NCI-H524 (cell line): Measurements from ENCODE around the gene HIRA.
"Not testable (repeated sequence)": the region's sequence is repeated elsewhere in the genome, so short reads cannot be mapped to it uniquely, and the experiment has no call there.

ENCODE experiments used
- DNase-seq, 2 experiments: peaks; one replicate each; lab custom pipeline; 2025; lab: John Stamatoyannopoulos, UW

HIRA gene

DNA sequence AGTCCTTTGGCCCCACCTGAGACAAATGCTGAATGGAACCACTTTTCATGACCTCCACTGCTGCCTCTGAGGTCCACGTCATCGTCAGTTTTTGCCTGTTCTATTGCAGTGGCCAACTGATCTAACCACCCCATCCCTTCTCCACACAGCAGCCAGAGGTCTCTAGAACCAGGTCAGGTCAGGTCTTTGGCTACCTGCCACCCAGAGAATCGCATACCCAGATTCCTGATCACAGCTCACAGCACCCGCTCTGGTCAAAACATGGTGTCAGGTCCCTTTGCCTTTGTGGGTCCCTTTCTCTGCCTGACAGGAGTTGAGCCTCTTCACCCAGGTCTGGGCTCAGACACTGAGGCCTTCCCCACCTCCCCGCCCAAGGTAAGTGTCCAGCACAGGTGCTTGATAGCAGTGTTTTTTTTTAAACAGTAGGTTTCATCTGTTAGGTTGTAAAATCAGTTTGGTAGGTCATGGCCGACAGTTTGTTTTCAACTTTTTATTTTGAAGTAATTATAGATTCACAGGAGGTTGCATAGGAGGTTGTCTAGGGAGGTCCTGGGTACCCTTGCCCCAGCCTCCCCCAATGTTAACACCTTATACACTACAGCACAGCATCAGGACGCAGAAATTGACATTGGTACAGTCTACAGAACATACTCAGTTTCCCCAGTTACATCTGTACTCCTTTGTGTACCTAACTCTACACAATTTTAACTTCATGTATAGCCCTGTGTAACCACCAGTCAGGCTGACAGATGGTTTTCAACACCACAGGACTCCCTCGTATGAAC is 9.1 kb upstream of the HIRA start:
- DNase-seq = no peak

- peak; percentile 40 to 88 for DNase-seq
These were observed 6.8 kb upstream of the HIRA start for GRCh38 chr22:19438298-19438697.

- DNase-seq = not testable (repeated sequence)
These were observed 5.1 kb upstream of the HIRA start for GRCh38 chr22:19436444-19437161.

- no peak for DNase-seq
These were observed 3.5 kb upstream of the HIRA start for GRCh38 chr22:19434829-19435580.

DNA sequence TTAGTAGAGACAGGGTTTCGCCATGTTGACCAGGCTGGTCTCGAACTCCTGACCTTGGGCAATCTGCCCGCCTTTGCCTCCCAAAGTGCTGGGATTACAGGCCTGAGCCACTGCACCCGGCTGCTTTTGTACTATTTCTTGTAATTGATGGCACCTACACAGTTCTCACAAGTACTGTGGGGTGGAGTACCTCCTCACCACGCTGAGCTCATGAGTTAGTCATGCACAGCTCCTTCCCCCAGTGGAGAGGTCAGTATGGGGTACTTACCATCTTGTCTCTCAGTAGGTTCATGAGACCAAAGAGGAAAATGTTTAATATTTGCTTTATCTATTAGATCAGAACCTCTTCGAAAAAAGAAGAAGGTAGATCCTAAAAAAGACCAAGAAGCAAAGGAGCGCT is 2.9 kb upstream of the HIRA start:
- DNase-seq = no peak

DNA sequence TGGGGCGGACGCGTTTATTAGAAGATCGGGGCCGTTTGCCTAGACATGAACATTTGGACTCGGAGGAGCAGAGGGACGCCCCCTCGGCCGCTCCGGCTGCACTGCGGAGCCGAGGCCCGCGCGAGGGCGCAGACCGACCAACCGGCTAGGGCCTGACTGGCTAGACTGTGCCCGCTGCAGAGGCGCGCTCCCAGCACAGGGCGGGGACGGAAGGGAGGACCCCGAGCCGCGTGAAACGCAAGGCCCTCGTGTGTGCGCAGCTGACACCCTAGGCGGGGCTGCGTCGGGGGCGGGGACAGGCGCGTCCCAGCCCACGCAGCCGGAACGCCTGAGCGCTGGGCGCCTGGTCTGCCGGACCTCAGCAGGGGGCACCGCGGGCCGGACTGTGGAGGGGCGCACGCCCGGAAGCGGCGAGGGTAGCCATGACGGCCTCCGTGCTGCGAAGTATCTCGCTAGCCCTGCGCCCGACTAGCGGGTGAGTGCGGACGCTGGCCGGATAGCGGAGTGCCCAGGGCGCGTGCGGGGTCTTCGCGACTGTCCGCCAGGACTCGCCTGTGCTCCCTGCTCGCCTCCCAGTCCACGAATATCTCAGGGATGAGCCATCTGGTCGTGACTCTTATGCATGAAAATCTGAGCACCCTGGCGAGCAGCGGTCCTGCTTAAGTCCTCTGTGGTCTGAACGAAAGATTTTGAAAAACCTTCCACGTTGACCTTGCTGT is 759 bp upstream of the HIRA start, which contains the start of gene MRPL40:
Gene MRPL40, plus strand, starts transcription at position 413 of the 719 bp plus-strand sequence. Its CDS starts 10 bp downstream, at position 423.
- peak; percentile 78 to 97 for DNase-seq

- DNase-seq = peak in 1 of 2 experiments; percentile 24
These were observed 517 bp downstream of the HIRA start for GRCh38 chr22:19430890-19431541.

- no peak for DNase-seq
These were observed 1.3 kb downstream of the HIRA start for GRCh38 chr22:19429950-19430889.

DNA sequence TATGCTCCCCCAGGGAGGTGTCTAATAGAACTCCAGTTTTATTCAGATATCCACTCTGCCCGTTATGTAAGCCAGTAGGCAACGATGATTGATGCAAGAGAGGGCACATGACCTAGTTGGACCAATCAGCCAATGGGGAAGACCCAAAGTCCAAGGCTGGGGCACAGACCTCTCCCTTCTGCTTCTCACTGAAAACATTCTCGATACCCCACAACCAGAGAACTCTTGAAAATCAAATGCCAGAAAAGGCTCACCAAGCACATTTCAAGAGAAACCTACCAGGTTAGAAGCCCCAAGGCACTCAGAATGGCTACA is 7.4 kb downstream of the HIRA start:
- DNase-seq = no peak

DNA sequence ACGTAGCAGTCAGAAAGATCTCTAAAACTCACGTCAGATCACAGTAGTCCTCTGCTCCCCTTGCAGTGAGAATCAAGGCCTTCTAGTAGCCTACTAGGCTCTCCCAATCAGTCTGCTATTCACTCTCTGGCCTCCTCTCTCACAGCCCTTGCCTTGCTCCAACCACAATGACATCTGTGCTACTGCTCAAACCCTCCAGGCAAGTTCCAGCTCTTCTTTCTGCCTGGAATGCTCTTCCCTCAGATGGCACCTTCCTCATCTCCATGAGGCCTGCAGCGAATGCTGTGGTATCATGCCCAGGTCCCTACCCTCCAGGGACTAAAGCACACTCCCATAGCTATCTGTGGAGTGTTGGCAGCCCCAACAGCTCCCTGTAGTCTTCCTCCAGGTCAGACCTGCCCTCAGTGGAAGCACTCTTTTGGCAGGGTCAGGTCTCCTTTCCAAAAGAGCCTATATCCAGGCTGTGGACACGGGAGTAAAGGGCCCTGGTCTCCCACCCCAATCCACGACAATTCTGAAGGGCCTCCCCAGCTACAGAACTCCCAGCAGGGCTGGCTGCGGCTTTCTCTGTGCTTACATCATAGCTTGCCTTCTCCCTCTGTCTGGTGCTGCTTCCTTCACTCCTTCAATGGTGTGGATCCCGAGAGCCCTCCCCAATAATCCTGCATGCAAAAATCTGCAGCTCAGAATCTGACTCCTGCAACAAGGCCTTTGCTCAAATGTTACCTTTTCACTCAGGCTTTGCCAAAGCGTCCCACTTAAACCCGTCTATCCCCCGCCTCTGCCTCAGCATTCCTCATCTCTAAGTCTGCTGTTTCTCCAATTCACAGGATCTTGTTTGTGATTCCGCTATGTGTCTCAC is 8.9 kb downstream of the HIRA start:
- DNase-seq = no peak

- DNase-seq = no peak
These were observed 11.2 kb downstream of the HIRA start for GRCh38 chr22:19420321-19420720.

DNA sequence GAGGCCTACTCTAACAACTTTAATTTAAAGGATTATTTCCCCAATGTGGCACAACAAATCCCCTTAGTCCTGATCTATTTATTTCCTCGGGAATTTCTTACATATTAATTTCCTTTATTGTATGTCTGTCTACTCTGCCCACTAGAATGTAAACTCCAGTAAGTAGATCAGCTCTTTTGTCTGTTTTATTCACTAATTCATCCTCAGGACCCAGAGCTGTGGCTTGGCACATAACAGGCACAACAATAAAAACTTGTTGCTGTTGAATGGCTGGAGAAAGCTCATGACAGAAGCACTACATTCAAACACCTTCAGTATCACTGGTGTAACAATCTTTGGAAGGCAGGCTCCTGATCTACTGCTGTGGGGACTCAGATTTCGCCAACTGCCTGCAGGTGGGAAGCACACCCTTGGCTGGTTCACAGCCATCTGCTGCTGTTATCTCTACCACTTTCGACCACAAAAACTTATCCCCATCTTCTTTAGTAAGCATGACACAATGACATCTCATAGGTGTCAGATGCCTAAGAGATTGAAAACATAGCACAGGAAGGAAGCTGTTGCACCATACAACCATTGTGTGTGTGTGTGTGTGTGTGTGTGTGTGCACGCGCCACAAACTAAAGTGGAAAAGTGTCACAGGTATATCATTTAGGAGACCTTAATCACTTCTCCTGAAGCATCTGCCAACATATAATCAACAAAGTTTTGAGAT is 11.9 kb downstream of the HIRA start:
- peak in 1 of 2 experiments; percentile 63 for DNase-seq

DNA sequence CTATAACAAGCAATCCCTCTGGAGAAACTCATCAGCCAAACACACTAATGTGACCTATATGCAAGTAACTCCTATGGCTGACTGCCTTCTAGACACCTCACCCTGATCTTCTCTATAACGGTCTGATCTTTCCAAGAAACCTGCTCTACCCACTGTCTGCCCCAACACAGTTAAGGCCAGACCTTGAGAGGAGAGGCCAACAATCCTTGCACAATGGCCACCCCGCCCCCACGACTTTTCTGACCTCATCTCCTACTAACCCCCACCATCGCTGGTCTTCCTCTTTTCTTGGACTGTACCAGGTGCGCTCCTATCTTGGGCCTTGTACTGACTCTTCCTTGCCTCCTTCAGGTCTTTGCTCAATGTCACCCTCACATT is 12.5 kb downstream of the HIRA start:
- no peak for DNase-seq

DNA sequence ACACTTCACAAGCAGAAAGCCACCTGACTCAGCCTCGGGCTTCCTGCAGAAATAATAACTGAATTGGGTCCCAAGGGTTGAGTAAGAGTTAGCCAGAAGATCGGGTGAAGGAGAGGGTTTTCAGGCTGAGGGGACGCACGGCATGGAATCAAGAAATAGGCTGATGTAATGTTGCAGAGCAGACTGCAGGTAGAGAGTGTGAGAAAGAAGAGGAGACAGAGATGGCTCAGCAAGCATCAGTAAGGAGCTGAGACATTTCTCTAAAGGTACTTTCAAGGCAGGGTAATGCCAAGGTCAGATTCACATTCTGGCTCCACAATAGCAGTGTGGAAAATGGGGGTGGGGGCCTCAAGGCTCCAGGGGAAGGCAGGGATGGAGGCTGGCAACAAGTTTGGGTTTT is 18.6 kb downstream of the HIRA start:
- no peak for DNase-seq

DNA sequence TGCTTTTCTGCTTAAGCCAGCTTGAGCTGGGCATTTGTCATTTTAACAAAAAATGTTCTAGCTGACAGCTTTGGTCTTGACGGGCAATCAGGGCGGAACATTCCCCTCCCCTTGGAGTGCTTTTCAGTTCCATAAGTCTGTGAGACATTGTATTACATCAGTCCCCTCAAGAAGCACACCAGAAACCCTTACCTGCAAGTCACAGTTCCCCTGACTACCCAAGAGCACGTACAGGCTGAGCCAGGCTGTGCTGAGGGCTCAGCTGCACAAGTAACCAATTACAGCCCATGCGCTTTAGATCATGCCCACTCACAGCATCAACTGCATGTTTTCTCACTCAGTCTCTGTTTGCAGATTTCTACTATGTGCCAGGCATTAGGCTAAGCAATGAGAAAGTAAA is 19.1 kb downstream of the HIRA start:
- DNase-seq = no peak

GRCh38 chr22:19411690-19412045 is 19.9 kb downstream of the HIRA start:
- DNase-seq = no peak

DNA sequence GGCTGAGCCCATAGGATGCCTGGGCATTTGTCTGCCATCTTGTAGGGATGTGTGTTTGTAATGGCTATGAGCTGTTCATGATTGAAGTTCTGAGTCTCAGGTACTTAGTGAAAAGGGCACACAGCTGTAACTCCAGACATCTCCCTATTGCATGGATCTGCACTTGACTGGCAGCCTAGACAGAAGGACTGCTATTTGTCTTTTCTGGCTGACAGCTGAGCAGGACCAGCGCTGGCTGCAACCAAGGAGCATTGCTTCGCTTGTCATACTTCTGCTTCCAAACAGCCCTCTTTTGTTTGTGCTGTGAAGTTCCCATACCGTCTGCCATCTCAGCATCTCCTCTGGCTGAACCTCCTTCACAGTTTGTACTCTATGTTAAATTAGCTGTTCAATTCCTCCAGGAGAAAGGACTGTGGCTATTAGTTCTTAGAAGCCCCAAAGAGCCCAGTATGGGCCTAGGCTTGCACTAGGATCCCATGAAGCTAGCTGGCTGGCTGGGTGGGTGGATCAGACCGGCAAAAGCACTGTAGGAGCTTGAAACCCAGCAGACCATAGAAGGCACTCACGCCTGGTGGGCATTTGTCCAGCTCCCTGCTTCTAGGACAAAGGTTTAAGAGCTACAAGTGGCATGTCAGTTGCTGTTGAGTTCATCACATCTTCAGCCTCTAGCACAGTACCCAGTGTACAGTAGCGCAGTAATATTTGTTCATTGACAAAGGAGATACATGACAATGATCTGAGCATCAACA is 20.4 kb downstream of the HIRA start:
- no peak for DNase-seq
